Chondrocyte (in vitro differentiated cells): ENCODE results near the gene TCEANC2. TPM values are rescaled to one million over a fixed set of nuclear protein-coding genes. Genes with fewer than 3 reads are reported as not detected.

ENCODE experiments used
- DNase-seq: peaks from one replicate; pipeline ENCODE4 v3.0.0; 2021; ENCODE audit warnings: mixed read lengths, low spot score
- H3K27ac Mint-ChIP-seq: one replicate; pipeline ENCODE4 v1.8.0; 2021; ENCODE audit warnings: mild to moderate bottlenecking, moderate library complexity, mixed read lengths; ENCODE audit not compliant: unreplicated experiment
- H3K27me3 Mint-ChIP-seq: 2 replicates; pipeline ENCODE4 v1.8.0; 2021; ENCODE audit warnings: low read depth, mixed read lengths
- H3K36me3 Mint-ChIP-seq: 2 replicates; pipeline ENCODE4 v1.8.0; 2021; ENCODE audit warnings: low read depth, mixed read lengths
- H3K4me1 Mint-ChIP-seq: 2 replicates; pipeline ENCODE4 v1.8.0; 2021; ENCODE audit warnings: low read depth, mild to moderate bottlenecking, mixed read lengths
- H3K4me3 Mint-ChIP-seq: one replicate; pipeline ENCODE4 v1.8.0; 2021; ENCODE audit warnings: mild to moderate bottlenecking, moderate library complexity, mixed read lengths; ENCODE audit not compliant: unreplicated experiment
- H3K9me3 Mint-ChIP-seq: 2 replicates; pipeline ENCODE4 v1.8.0; 2021; ENCODE audit warnings: low read depth, mixed read lengths
- total RNA-seq: library from RNA; stranded (reverse); gene quantifications from 3 replicates; pipeline ENCODE4 v1.2.1, GENCODE V29; 2021
- TF ChIP-seq, protein P1 (sequence below): fragments of 200-600 bp; sonication (generic); IDR thresholded peaks from 2 replicates; pipeline ENCODE4 v1.5.0; 2021; ENCODE audit warnings: antibody characterized with exemption, mild to moderate bottlenecking, moderate library complexity

The TCEANC2 gene
- total RNA-seq, 1 donor from 2014 or later = 4.8 TPM

DNA sequence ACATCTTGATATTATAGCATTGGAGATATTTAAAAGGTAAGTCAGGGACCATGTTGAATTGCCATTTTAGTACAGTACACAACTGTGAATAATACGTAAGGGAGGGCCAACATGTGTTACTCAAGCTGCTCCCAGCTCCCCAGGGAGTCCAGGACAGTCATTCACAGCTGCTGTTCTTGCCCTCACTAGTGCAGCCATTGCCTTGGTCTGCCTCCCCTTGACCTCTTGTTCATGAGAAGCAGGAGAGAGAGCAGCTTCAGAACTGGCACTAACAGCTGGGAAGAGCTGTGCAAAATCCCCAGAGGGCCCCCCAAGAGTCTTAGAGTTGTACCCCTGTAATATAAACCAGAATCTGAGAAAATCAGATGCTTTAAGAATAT lies 16.4 kb downstream of the TCEANC2 start:
- no peaks in the 10 kb centered on the region for H3K9me3 Mint-ChIP-seq
- H3K27me3 Mint-ChIP-seq = no peaks in the 10 kb centered on the region
- no peak for DNase-seq
- no peak overlapping the region for H3K27ac Mint-ChIP-seq
- H3K36me3 Mint-ChIP-seq = peaks cover 5% of the 10 kb centered on the region
- no peak overlapping the region for H3K4me3 Mint-ChIP-seq
- TF ChIP-seq, protein P1, sequence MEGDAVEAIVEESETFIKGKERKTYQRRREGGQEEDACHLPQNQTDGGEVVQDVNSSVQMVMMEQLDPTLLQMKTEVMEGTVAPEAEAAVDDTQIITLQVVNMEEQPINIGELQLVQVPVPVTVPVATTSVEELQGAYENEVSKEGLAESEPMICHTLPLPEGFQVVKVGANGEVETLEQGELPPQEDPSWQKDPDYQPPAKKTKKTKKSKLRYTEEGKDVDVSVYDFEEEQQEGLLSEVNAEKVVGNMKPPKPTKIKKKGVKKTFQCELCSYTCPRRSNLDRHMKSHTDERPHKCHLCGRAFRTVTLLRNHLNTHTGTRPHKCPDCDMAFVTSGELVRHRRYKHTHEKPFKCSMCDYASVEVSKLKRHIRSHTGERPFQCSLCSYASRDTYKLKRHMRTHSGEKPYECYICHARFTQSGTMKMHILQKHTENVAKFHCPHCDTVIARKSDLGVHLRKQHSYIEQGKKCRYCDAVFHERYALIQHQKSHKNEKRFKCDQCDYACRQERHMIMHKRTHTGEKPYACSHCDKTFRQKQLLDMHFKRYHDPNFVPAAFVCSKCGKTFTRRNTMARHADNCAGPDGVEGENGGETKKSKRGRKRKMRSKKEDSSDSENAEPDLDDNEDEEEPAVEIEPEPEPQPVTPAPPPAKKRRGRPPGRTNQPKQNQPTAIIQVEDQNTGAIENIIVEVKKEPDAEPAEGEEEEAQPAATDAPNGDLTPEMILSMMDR = no peak
- H3K4me1 Mint-ChIP-seq = no peaks in the 10 kb centered on the region

- no peak overlapping the region for H3K4me3 Mint-ChIP-seq
- DNase-seq = no peak
- no peaks in the 10 kb centered on the region for H3K27me3 Mint-ChIP-seq
- TF ChIP-seq, protein P1 = peak; percentile 99
- H3K36me3 Mint-ChIP-seq = peaks cover 5% of the 10 kb centered on the region
- no peaks in the 10 kb centered on the region for H3K9me3 Mint-ChIP-seq
- no peak overlapping the region for H3K27ac Mint-ChIP-seq
- no peaks in the 10 kb centered on the region for H3K4me1 Mint-ChIP-seq
These were observed 16.9 kb downstream of the TCEANC2 start for GRCh38 chr1:54070171-54070837.

DNA sequence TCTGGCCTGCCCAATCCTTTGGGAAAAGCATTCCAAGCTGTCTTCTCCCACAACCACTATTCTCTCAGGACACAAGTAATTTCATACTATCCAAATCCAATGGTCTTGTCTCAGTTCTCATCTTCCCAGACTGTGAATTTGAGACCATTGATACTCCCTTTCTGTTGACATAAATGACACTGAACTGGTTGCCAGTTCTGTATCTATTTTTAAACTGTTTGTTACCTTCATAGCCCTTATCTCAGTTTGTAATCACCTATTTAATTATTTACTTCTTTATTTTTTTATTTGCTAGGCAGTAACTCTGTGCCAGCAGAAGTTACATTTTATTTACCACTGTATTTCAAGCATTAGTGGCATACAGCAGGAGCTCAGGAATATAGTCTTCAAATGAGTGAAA lies 24.0 kb downstream of the TCEANC2 start:
- no peak for DNase-seq
- H3K4me1 Mint-ChIP-seq = no peaks in the 10 kb centered on the region

DNA sequence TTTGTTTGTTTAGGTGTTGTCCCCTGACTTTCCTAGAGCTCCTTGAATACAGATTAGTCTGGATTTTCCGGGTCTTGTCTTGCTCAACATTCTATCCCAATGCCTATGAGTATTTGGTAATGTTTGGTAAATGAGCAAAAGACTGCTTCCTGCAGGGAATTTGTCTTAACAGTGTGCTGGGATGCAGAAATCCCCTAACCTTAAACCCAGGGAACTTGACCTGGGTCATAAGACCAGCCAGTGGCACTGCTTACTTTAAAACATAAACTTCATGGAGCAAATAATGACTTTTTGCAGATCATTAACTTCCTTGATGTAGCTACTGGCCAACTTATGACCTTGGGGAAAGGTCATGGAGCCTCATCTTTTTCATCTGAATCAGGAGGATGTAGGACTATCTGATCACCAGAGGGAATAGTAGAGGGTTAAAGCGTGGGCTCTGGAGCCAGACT lies 27.2 kb downstream of the TCEANC2 start:
- no peak overlapping the region for H3K27ac Mint-ChIP-seq
- H3K36me3 Mint-ChIP-seq = peaks cover 2% of the 10 kb centered on the region
- H3K4me3 Mint-ChIP-seq = no peak overlapping the region
- TF ChIP-seq, protein P1 = no peak
- H3K27me3 Mint-ChIP-seq = no peaks in the 10 kb centered on the region
- DNase-seq = no peak
- H3K9me3 Mint-ChIP-seq = no peaks in the 10 kb centered on the region
- H3K4me1 Mint-ChIP-seq = no peaks in the 10 kb centered on the region

More for the DNA sequence above, 24.0 kb downstream of the TCEANC2 start:
- H3K4me3 Mint-ChIP-seq = no peak overlapping the region
- H3K27ac Mint-ChIP-seq = no peak overlapping the region
- H3K9me3 Mint-ChIP-seq = no peaks in the 10 kb centered on the region
- TF ChIP-seq, protein P1 = no peak
- H3K36me3 Mint-ChIP-seq = peaks cover 2% of the 10 kb centered on the region
- no peaks in the 10 kb centered on the region for H3K27me3 Mint-ChIP-seq

GRCh38 chr1:54081306-54082270 lies 28.2 kb downstream of the TCEANC2 start:
- H3K27ac Mint-ChIP-seq = no peak overlapping the region
- TF ChIP-seq, protein P1 = peak; percentile 78
- H3K9me3 Mint-ChIP-seq = no peaks in the 10 kb centered on the region
- peaks cover 2% of the 10 kb centered on the region for H3K36me3 Mint-ChIP-seq
- no peak for DNase-seq
- no peak overlapping the region for H3K4me3 Mint-ChIP-seq
- no peaks in the 10 kb centered on the region for H3K27me3 Mint-ChIP-seq
- H3K4me1 Mint-ChIP-seq = no peaks in the 10 kb centered on the region
